ENCODE data around the gene DIS3L2.

DNA sequence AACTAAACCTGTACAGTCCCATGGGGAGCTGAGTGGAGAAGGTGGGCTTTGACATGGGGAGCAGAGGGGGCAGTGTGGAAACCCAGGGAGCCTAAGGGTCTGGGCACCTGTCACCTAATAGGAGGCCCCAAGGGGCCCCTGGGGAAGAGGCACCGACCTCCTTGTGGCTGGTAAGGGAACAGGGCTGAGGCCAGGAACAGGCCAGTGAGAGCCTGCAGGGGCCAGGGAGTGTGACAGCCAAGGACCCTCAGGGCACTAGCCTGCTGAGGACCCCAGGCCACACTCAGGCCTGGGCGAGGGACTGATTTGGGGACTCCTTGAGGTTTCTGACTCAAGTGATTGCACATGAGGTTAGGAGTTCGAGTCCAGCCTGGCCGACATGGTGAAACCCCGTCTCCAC, 392.6 kb downstream of the DIS3L2 start:
- no peak for TF ChIP-seq CREB1 (IDR thresholded peaks at IDR 0.05)
- TF ChIP-seq CTCF (IDR thresholded peaks at IDR 0.05; ENCODE audit: control extremely low read depth in 1 of 3, insufficient read depth in 1 of 3, low read depth in 1 of 3, low read length in 3 of 3) = no peak
- no peak for TF ChIP-seq CEBPB (IDR thresholded peaks at IDR 0.05; ENCODE audit: low read depth, low read length)
- no peak for TF ChIP-seq EZH2 (IDR thresholded peaks at IDR 0.05; ENCODE audit: low read depth, low read length, severe bottlenecking)
- TF ChIP-seq TAF1 (IDR thresholded peaks at IDR 0.05; ENCODE audit: low read depth, low read length) = no peak
- TF ChIP-seq YY1 (IDR thresholded peaks at IDR 0.05; ENCODE audit: low read depth, low read length) = no peak
- TF ChIP-seq ASH2L (IDR thresholded peaks at IDR 0.05; ENCODE audit: low read length) = no peak
- no peak for TF ChIP-seq RFX5 (IDR thresholded peaks at IDR 0.05; ENCODE audit: borderline replicate concordance, low read depth, low read length)
- TF ChIP-seq KDM5A (IDR thresholded peaks at IDR 0.05; ENCODE audit: low read length) = no peak
- TF ChIP-seq HDAC6 (IDR thresholded peaks at IDR 0.05; ENCODE audit: low read depth, low read length) = no peak
- no peak for TF ChIP-seq RAD21 (IDR thresholded peaks at IDR 0.05 in 1 of 2, conservative IDR thresholded peaks at IDR 0.05 in 1 of 2; ENCODE audit: low read depth in 2 of 2, low read length in 2 of 2)
- no peak for TF ChIP-seq POLR2AphosphoS5 (IDR thresholded peaks at IDR 0.05; ENCODE audit: low read depth, low read length)
- no peak for TF ChIP-seq SRF (IDR thresholded peaks at IDR 0.05; ENCODE audit: low read depth, low read length)
- TF ChIP-seq, protein P1, sequence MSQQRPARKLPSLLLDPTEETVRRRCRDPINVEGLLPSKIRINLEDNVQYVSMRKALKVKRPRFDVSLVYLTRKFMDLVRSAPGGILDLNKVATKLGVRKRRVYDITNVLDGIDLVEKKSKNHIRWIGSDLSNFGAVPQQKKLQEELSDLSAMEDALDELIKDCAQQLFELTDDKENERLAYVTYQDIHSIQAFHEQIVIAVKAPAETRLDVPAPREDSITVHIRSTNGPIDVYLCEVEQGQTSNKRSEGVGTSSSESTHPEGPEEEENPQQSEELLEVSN (IDR thresholded peaks at IDR 0.05) = no peak

All from H1 (cell line).